Uterus (tissue), 4 donors: ENCODE measurements around the gene BCOR. TPM values are rescaled to one million over a fixed set of nuclear protein-coding genes. Genes with fewer than 3 reads are reported as not detected.

Experiments
- DNase-seq, 2 donors: peaks; one replicate each; pipeline ENCODE4 v3.0.0-alpha.2; 2019 to 2020
- H3K27ac ChIP-seq, 2 donors: fragments of 200-600 bp; sonication (generic); 1 replicate in 1 of 2; 2 replicates in 1 of 2; pipeline ENCODE4 v1.5.1; 2016 to 2018
- H3K27me3 ChIP-seq, 2 donors: fragments of 200-600 bp; sonication (generic); one replicate each; pipeline ENCODE4 v1.5.1; 2018 to 2019; ENCODE audit warnings: control low read depth in 1 of 2
- H3K36me3 ChIP-seq, 2 donors: fragments of 200-600 bp; sonication (generic); one replicate each; pipeline ENCODE4 v1.5.1; 2019; ENCODE audit warnings: control low read depth in 1 of 2
- H3K4me1 ChIP-seq, 2 donors: fragments of 200-600 bp; sonication (generic); one replicate each; pipeline ENCODE4 v1.5.1; 2018 to 2019; ENCODE audit warnings: control low read depth in 1 of 2
- H3K4me3 ChIP-seq, 2 donors: fragments of 200-600 bp; sonication (generic); 1 replicate in 1 of 2; 2 replicates in 1 of 2; pipeline ENCODE4 v1.5.1; 2018 to 2019; ENCODE audit warnings: mild to moderate bottlenecking in 1 of 2
- H3K9me3 ChIP-seq, 2 donors: fragments of 200-600 bp; sonication (generic); one replicate each; pipeline ENCODE4 v1.5.1; 2019; ENCODE audit warnings: control low read depth in 1 of 2
- CTCF ChIP-seq, 4 experiments: fragments of 200-600 bp in 2 of 4; fragments of 450-650 bp in 2 of 4; sonication (generic) in 2 of 4; IDR thresholded peaks; one replicate each; pipeline ENCODE4 v1.5.1; 2016 to 2019; ENCODE audit warnings: antibody characterized with exemption in 4 of 4, mild to moderate bottlenecking in 2 of 4, moderate library complexity in 1 of 4
- POLR2A ChIP-seq, 2 donors: fragments of 450-650 bp; IDR thresholded peaks; one replicate each; pipeline ENCODE4 v1.6.1; 2016; ENCODE audit warnings: antibody characterized with exemption in 2 of 2, mild to moderate bottlenecking in 1 of 2, moderate library complexity in 1 of 2
- intact Hi-C: fragments of 100-400 bp; cut with DNase I; formaldehyde crosslinking; loops from one replicate; pipeline ENCODE4 v1.15.1; 2023; ENCODE audit warnings: low total_unique reads
- total RNA-seq, 4 donors: library from RNA; depleted of rRNA in 3 of 4; stranded (reverse); fragments of >200 nt in 3 of 4; gene quantifications; one replicate each; pipeline versions ENCODE4 v1.1.0 to v1.2.4, GENCODE V29; 2014 to 2023
- donor health status: DM: yes; HTN: yes; CAD: no.

BCOR gene
- total RNA-seq, 4 donors from 2014 or later: 10.0 to 42.4 (median 26.4) TPM

GRCh38 chrX:40101430-40101802 is 3.7 kb upstream of the BCOR start:
- H3K4me3 ChIP-seq: no peak overlapping the region
- peak overlapping the region; percentile 23 to 91 for H3K27ac ChIP-seq
- H3K27me3 ChIP-seq: peaks cover 0 to 14% of the 10 kb centered on the region in 2 donors
- intact Hi-C loops: loop anchor here (10.0 kb wide), 1 partner anchor 87 kb away; no protein-coding TSS in a partner anchor
- no peaks in the 10 kb centered on the region for H3K9me3 ChIP-seq
- H3K36me3 ChIP-seq: no peaks in the 10 kb centered on the region
- no peak for DNase-seq
- no peaks in the 10 kb centered on the region for H3K4me1 ChIP-seq
- TF ChIP-seq POLR2A (IDR thresholded peaks at IDR 0.05) (no peak), CTCF (IDR thresholded peaks at IDR 0.05) (no peak)

GRCh38 chrX:40100537-40101429 is 3.0 kb upstream of the BCOR start:
- H3K27me3 ChIP-seq: peaks cover 0 to 14% of the 10 kb centered on the region in 2 donors
- intact Hi-C loops: loop anchor here (10.0 kb wide), 1 partner anchor 86 kb away; no protein-coding TSS in a partner anchor
- no peaks in the 10 kb centered on the region for H3K9me3 ChIP-seq
- no peak for TF ChIP-seq POLR2A (IDR thresholded peaks at IDR 0.05)
- TF ChIP-seq CTCF (IDR thresholded peaks at IDR 0.05): no peak
- no peak overlapping the region for H3K4me3 ChIP-seq
- peak in 1 of 2 donors; percentile 60 for DNase-seq
- H3K36me3 ChIP-seq: no peaks in the 10 kb centered on the region
- H3K27ac ChIP-seq: peak overlapping the region; percentile 61 to 91
- no peaks in the 10 kb centered on the region for H3K4me1 ChIP-seq

- Histone ChIP-seq H3K36me3 (no peaks in the 10 kb centered on the region), H3K4me3 (no peak overlapping the region), H3K27ac (peak overlapping the region; percentile 61 to 91), H3K9me3 (no peaks in the 10 kb centered on the region), H3K27me3 (peaks cover 0 to 14% of the 10 kb centered on the region in 2 donors), H3K4me1 (no peaks in the 10 kb centered on the region)
- TF ChIP-seq CTCF (IDR thresholded peaks at IDR 0.05) (no peak), POLR2A (IDR thresholded peaks at IDR 0.05) (no peak)
- peak in 1 of 2 donors; percentile 31 for DNase-seq
- intact Hi-C loops: loop anchor here (10.0 kb wide), 1 partner anchor 85 kb away; no protein-coding TSS in a partner anchor
These were observed 2.4 kb upstream of the BCOR start for GRCh38 chrX:40100141-40100536.

GRCh38 chrX:40099055-40099958 is 1.5 kb upstream of the BCOR start:
- peak; percentile 34 to 43 for DNase-seq
- peaks cover 0 to 14% of the 10 kb centered on the region in 2 donors for H3K27me3 ChIP-seq
- peak overlapping the region; percentile 61 to 91 for H3K27ac ChIP-seq
- no peaks in the 10 kb centered on the region for H3K9me3 ChIP-seq
- no peak for TF ChIP-seq CTCF (IDR thresholded peaks at IDR 0.05)
- intact Hi-C loops: no loop called here
- H3K4me3 ChIP-seq: peak overlapping the region; percentile 76 to 82
- no peaks in the 10 kb centered on the region for H3K4me1 ChIP-seq
- no peaks in the 10 kb centered on the region for H3K36me3 ChIP-seq
